Anterior cingulate cortex (tissue), 58 donors: ENCODE results near the gene GSKIP.

ENCODE experiments used
- DNase-seq, 58 donors: peaks; one replicate each; lab custom pipeline; 2025; lab: John Stamatoyannopoulos, UW

The GSKIP gene

GRCh38 chr14:96373538-96373937 is 10.2 kb downstream of the GSKIP start:
- DNase-seq = no peak

GRCh38 chr14:96376093-96376492 is 12.8 kb downstream of the GSKIP start:
- no peak for DNase-seq

- DNase-seq = no peak
These were observed 17.4 kb downstream of the GSKIP start for GRCh38 chr14:96380735-96381134.

DNA sequence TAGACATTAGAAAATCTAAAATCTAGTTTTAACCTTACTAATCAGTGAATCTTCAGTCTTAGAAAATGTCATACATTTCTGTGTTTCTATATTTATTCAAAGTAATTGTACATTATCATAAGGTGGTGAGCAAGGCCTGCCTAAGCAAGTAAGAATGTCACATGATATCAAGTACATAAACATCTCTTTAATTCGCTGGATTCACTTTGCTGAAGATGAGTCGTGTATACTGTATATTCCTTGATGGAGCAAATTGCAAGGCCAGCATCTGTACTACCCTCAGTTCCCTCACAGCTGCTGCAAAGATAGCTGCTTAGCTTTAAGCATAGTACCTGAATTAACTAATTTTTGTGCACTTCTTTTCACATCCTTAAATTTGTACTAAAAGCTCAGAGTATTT is 20.1 kb downstream of the GSKIP start:
- no peak for DNase-seq

DNA sequence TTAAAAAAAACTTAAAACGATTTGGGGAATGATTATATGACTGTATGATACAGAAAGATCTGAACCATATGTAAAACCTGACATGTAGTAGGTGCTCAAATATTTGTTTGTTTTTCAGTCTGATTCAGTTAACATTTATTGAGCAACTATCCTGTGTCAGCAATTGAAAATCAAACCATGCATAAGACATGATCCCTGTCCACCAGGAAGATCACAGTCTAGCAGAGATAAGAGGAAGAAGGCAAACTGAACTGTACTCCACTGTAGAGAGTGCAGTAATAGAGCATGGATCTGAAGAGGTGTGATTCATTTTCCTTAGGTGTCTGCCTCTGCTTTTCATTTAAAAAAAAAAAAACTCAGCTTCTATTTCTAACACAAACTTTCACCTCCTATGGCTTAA is 20.7 kb downstream of the GSKIP start:
- no peak for DNase-seq

DNA sequence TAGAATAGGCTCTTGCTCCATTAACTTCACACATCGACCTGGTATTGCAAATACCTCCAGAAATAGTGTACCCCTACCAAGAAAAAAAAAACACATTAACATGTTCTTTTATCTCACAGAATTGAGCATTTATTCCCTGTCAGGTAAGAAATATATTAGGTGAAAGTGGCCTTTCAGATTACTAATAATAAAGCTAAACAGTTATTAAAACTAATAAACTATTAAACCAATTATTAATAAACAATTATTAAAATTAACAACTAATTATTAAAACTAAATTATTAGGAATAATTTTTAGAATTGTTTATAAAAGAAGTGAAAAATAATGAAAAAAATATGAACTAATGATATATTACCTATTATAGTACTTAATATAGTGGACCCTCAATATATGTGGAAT is 21.4 kb downstream of the GSKIP start:
- no peak for DNase-seq

- no peak for DNase-seq
These were observed 22.1 kb downstream of the GSKIP start for GRCh38 chr14:96385385-96385784.

GRCh38 chr14:96390965-96391292 is 27.6 kb downstream of the GSKIP start:
- no peak for DNase-seq

DNA sequence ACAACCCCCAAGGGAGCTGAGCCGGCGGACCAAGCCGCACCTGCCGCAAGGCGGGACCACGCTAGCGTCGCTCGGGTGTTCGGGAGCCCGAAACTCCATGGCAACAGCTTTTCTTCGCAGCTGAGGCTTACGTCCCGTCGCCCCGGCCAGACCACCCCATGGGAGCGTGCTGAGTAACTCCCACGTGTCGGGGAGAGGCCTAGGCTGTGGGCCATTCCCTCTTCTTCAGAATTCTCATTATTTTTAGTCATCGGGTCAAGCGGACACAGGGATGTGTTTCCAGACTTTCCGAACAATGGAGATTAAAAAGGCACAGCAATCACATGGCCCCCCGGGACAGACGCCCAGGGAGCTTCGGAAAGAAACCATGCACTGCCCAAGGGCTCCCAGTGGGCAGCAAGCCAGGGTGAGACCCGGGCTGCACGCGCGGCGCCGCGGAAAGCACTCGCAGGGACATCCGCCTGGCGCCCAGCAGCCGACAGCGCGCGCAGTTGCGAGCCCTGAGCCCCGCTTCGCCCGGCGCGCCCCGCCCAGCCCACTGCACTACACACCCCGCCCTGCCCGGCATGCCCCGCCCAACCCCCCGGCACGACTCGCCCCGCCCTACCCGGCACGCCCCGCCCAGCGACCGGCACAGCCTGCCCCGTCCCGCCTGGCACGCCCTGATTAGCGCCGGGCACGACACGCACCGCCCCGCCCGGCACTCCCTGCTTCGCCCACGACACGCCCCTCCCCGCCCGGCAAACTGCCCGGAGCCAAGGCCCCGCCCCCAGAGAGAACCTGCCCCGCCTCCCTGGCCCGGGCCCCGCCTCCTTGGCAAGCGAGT is 28.2 kb downstream of the GSKIP start:
- peak; percentile 48 to 99 (median 93) for DNase-seq

- no peak for DNase-seq
These were observed 29.9 kb downstream of the GSKIP start for GRCh38 chr14:96393071-96393691.

- no peak for DNase-seq
These were observed 30.9 kb downstream of the GSKIP start for GRCh38 chr14:96394047-96394815.

DNA sequence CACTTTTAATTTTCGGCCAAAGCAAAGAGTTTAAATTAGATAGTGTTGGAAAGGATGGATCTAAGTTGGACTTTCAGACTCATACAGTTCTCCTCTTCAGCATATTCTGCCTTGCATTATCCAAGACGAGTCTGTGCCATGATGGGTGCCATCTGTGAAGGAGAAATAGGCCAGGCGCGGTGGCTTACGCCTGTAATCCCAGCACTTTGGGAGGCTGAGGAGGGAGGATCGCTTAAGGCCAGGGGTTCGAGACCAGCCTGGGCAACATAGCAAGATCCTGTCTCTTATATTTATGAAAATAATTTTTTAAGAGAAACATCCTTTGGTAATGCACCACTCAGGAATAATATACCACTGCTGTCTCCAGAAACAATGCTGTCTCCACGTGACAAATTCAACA is 35.1 kb downstream of the GSKIP start:
- DNase-seq = no peak

DNA sequence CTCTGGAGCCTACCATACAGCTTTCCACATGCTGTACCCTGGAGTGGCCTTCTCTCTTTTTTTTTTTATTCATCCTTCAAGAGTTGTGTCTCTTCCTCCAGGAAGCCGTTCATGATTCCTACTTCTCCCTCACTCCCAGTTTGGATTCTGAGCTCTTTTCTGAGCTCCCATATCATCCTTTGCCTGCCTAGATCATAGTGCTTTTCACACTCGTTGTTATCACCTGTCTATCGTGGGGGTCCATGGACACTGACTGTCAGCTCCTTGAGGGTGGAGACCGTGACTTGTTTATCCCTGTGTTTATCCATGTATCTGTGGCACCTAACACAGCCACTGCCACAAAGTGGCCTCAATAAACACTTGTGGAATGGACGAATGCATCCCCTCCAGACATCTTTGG is 35.6 kb downstream of the GSKIP start:
- no peak for DNase-seq

GRCh38 chr14:96399405-96399804 is 36.1 kb downstream of the GSKIP start:
- no peak for DNase-seq

DNA sequence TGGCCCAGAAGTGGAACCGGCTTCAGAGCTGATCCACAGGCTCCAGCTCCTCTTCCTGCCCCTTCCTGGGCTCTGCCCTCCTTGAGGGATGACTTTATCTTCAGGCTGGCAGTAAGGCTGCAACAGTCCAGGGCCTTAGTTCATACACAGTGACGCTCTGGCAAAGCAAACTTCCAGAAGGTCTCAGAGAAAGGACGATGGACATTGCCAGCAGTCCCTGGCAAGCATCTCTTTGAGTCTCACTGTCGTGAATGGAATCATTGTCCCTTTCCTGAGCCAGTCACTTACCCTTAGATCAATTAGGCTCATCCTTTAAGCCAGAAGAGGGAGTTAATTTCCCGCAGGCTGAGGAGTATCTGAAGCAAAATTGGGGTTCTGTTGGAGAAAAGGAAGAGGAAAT is 37.2 kb downstream of the GSKIP start:
- peak in 29 of 58 donors; percentile 4 to 79 (median 34) for DNase-seq

DNA sequence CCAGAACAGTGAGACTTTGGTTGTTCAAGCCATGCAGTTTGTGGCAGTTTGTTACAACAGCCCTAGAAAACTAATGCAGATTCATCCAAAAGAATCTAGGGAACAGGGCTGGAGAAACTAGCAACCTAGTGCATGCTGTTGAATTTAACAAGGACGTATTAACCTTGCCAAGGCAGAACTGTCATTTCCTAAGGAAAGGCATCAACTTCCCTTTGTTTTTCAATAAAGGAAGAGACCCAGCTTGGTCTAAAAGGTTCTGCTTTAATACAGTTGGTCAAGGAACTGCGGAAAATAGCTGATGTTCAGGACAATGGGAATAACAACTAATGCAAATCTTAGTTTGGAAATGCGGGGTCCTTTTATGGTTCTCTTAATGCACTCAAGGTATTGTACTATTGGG is 40.1 kb downstream of the GSKIP start:
- DNase-seq = no peak

DNA sequence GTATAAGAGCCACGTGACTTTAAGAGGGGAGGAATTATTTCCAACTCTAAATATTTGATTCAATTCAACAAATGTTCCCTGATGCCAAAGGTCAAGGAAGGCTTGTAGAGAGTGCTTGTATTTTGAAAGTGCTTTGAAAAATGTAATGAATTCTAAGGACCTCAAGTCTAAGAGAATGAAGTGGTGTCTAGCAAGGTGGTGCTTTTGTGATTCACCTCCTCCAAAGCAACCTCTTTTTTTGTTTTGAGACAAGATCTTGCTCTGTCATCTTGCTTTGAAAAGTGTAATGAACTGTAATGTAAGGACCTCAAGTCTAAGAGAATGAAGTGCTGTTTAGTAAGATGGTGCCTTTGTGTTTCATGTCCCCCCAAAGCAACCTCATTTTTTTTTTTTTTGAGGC is 42.4 kb downstream of the GSKIP start:
- no peak for DNase-seq

DNA sequence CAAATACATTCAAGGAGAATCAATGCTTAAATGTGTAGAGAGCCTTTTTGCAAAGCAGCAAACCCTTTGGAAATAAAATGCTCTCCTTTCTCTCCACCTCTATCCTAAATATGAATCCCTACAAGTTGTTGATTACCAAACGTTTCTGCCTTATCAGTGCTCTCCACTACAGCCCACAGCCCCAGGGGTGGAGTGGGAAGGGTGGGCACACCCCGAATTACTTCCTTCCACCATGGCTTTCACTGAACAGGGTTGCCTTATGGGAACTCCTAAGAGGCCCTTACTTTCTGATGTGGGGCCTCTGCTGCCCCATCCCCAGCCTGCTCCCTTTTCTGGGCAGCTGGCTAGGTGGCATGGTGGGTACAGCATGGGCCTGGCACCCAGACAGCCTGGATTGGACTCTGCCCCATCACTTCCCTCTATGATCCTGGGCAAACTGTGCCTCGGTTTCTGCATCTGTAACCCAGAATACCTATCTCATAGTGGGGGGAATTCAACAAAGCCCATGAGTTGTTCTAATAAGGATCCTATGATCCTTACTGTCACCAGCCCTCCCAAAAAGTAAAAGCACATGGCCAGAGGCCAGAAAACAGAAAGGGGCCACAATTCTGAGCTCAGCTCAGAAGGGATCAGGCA is 44.7 kb downstream of the GSKIP start:
- no peak for DNase-seq

DNA sequence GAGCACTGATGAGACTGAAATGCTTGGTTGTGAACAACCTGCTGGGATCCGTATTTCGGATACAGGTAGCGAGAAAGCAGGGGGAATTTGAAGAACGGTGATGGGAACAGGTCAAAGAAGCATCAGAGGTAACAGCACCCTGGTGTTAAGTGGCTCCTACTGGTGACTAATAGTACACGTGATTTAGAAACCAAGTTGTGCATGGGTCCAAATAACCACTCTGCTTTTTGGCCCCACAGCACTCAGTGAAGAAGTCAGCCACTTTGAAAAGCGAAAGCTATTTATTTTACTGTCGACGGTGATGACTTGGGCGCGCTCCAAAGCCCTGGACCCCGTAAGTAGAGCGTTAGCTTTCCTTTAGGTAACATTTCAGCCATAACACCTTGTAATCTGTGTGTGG is 45.3 kb downstream of the GSKIP start:
- DNase-seq = no peak

DNA sequence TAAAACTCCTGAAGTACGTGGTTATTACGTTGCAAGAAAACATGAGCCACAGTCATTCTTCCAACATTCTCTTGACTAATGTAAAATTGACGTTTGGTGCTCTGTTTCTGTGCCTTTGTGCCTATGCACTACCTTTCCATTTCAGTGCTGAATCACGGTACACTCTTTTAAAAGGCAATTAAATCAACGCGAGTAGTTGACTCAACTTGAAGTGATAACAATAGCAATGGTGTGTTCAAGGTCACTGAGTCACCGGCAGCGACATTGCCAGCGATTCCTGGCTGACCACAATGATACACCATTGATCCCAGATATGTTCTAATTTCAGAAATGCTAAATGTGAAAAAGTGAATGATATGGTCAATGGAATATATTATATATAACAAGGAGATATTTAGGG is 46.4 kb downstream of the GSKIP start:
- no peak for DNase-seq

- DNase-seq = no peak
These were observed 46.8 kb downstream of the GSKIP start for GRCh38 chr14:96410119-96410518.
